ENCODE results near the gene ADGRV1.

The ADGRV1 gene

DNA sequence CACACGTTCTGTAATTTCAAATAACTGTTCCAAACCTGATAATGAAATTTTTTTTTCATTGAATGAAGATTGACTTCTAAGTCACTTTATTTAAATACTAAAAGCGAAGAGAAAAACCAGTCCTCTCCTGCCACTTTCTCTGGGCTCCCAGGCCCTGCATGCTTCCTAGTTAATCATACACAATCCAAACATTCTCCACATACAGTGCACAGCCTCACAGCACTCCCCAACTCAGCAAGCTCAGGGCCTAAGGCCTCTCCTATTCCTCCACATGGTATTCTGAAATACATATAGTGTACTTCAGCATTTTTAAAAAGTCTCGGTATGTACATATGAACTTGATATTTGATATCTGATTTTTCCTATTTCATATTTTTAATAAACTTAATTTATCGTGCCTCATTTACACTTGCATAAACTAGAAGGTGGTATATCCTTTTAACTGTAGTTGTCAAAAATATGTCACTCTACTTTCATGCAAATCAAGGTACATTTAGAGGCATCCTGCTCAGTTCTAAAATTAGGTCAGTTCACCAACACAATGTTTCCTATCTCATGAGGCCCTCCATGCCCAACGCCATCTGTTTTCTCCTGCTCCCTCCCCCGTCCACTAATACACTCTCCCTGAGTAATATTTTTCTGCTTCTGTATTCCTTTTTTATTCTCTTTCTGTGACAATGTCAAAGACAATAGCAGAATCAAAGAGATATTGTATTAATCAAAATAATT is 617.9 kb downstream of the ADGRV1 start:
- no peaks in the 10 kb centered on the region for H3K27me3 ChIP-seq (ENCODE audit: control insufficient read depth, insufficient read depth, low read length)
- no peaks in the 10 kb centered on the region for H3K36me3 ChIP-seq (ENCODE audit: control insufficient read depth, low read depth, low read length)
- H3K27ac ChIP-seq (ENCODE audit: low read length): no peak overlapping the region
- no peak overlapping the region for H3K4me3 ChIP-seq (ENCODE audit: low read length)
- H3K9ac ChIP-seq (ENCODE audit: low read length): no peak overlapping the region
- peaks cover 9% of the 10 kb centered on the region for H3K4me1 ChIP-seq (ENCODE audit: control insufficient read depth, low read depth, low read length)
- H3K9me3 ChIP-seq (ENCODE audit: control insufficient read depth, low read depth, low read length): no peaks in the 10 kb centered on the region

DNA sequence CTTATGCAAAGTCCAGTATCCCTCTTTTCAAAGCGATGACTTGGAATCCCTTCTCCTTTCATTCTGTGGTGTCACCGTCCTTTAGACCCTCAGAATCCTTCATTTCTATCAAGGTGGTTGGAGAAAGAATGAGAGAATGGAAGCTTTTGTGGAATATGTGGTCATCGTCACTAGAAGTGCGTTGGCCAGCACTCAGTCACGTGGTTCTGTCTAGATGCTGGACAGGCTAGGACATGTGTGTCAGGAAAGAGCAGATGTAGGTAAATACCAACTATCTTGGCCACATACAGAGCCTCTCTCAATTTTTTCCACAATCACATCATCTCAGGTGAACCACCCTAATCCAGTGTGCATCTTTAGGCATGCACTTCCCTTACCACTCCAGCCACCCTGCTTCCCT is 618.5 kb downstream of the ADGRV1 start:
- Histone ChIP-seq H3K27me3 (ENCODE audit: control insufficient read depth, insufficient read depth, low read length) (no peaks in the 10 kb centered on the region), H3K9me3 (ENCODE audit: control insufficient read depth, low read depth, low read length) (no peaks in the 10 kb centered on the region), H3K4me3 (ENCODE audit: low read length) (no peak overlapping the region), H3K9ac (ENCODE audit: low read length) (no peak overlapping the region), H3K4me1 (ENCODE audit: control insufficient read depth, low read depth, low read length) (peaks cover 8% of the 10 kb centered on the region), H3K36me3 (ENCODE audit: control insufficient read depth, low read depth, low read length) (no peaks in the 10 kb centered on the region), H3K27ac (ENCODE audit: low read length) (no peak overlapping the region)

DNA sequence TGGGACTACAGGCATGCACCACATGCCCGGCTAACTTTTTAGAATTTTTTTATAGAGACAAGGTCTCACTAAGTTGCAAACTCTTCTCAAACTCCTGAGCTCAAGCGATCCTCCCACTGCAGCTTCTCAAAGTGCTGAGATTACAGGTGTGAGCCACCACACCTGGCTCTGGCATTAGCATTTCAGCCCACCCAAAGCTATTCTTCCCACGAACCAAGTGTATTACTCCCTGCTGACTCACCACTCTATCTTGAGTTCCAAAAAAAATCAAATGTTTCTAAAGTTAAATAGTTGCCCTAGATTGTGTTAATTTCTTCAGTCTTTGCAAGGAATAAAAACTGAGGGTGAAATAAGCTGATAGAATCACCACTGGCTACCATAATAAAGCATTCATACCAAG is 619.0 kb downstream of the ADGRV1 start:
- Histone ChIP-seq H3K9ac (ENCODE audit: low read length) (no peak overlapping the region), H3K4me3 (ENCODE audit: low read length) (no peak overlapping the region)

DNA sequence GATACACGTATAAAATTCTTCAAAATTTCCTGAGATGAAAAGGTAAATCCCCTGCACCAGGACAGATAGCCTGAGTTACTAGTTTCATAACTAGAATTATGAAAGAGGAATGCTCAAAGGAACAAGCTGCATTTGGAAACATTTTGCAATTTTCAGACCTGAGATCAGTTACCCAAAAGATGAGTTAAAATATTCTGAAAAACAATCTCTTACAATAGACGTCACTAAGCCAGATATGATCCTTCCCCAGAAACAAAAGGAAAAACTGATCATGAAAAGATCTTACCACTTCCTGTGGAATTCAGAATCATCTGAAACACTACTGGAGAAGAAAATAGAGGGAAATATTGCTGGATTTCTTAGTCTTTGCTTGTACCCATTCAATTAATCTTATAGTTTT is 619.9 kb downstream of the ADGRV1 start:
- H3K4me3 ChIP-seq (ENCODE audit: low read length): no peak overlapping the region
- no peaks in the 10 kb centered on the region for H3K9me3 ChIP-seq (ENCODE audit: control insufficient read depth, low read depth, low read length)
- no peak overlapping the region for H3K9ac ChIP-seq (ENCODE audit: low read length)
- no peaks in the 10 kb centered on the region for H3K27me3 ChIP-seq (ENCODE audit: control insufficient read depth, insufficient read depth, low read length)
- H3K27ac ChIP-seq (ENCODE audit: low read length): no peak overlapping the region
- no peaks in the 10 kb centered on the region for H3K36me3 ChIP-seq (ENCODE audit: control insufficient read depth, low read depth, low read length)
- peaks cover 10% of the 10 kb centered on the region for H3K4me1 ChIP-seq (ENCODE audit: control insufficient read depth, low read depth, low read length)

More for the DNA sequence above, 619.0 kb downstream of the ADGRV1 start:
- Histone ChIP-seq H3K9me3 (ENCODE audit: control insufficient read depth, low read depth, low read length) (no peaks in the 10 kb centered on the region), H3K27ac (ENCODE audit: low read length) (no peak overlapping the region), H3K27me3 (ENCODE audit: control insufficient read depth, insufficient read depth, low read length) (no peaks in the 10 kb centered on the region), H3K4me1 (ENCODE audit: control insufficient read depth, low read depth, low read length) (peaks cover 8% of the 10 kb centered on the region), H3K36me3 (ENCODE audit: control insufficient read depth, low read depth, low read length) (no peaks in the 10 kb centered on the region)

DNA sequence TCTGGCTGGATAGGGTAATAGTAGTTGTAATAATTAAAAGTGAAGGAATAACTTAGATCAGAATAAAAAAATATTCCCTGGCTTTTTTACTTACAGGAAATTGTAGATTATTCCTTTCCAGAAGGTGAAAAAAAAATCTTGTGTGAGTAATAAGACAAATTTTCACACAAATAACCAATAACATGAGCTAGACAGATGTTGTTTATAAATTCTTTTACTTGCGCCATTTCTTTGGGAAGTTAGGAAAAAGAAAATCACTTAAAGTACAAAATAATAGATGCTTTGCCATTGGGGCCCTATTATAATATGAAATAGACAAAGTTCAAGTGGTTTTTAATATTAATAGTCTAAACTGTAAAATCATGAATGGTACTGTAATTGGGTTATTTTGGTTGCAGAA is 620.4 kb downstream of the ADGRV1 start:
- Histone ChIP-seq H3K27me3 (ENCODE audit: control insufficient read depth, insufficient read depth, low read length) (no peaks in the 10 kb centered on the region), H3K36me3 (ENCODE audit: control insufficient read depth, low read depth, low read length) (no peaks in the 10 kb centered on the region), H3K9me3 (ENCODE audit: control insufficient read depth, low read depth, low read length) (no peaks in the 10 kb centered on the region), H3K27ac (ENCODE audit: low read length) (no peak overlapping the region), H3K9ac (ENCODE audit: low read length) (no peak overlapping the region), H3K4me3 (ENCODE audit: low read length) (no peak overlapping the region), H3K4me1 (ENCODE audit: control insufficient read depth, low read depth, low read length) (peaks cover 15% of the 10 kb centered on the region)

DNA sequence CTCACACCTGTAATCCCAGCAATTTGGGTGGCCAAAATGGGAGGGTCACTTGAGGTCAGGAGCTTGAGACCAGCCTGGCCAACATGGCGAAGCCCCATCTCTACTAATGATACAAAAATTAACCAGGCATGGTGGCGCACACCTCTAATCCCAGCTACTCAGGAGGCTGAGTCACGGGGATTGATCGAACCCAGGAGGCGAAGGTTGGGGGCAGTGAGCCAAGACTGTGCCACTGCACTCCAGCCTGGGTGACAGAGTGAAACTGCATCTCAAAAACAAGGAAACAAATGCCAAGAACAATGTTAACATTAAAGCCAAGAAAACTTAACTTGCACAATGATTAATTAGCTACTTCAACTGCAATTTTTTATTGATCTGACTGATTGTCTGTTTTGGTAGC is 621.9 kb downstream of the ADGRV1 start:
- no peak overlapping the region for H3K9ac ChIP-seq (ENCODE audit: low read length)
- H3K4me1 ChIP-seq (ENCODE audit: control insufficient read depth, low read depth, low read length): peaks cover 20% of the 10 kb centered on the region
- H3K27me3 ChIP-seq (ENCODE audit: control insufficient read depth, insufficient read depth, low read length): no peaks in the 10 kb centered on the region
- H3K9me3 ChIP-seq (ENCODE audit: control insufficient read depth, low read depth, low read length): no peaks in the 10 kb centered on the region
- H3K4me3 ChIP-seq (ENCODE audit: low read length): no peak overlapping the region
- H3K27ac ChIP-seq (ENCODE audit: low read length): no peak overlapping the region
- no peaks in the 10 kb centered on the region for H3K36me3 ChIP-seq (ENCODE audit: control insufficient read depth, low read depth, low read length)

DNA sequence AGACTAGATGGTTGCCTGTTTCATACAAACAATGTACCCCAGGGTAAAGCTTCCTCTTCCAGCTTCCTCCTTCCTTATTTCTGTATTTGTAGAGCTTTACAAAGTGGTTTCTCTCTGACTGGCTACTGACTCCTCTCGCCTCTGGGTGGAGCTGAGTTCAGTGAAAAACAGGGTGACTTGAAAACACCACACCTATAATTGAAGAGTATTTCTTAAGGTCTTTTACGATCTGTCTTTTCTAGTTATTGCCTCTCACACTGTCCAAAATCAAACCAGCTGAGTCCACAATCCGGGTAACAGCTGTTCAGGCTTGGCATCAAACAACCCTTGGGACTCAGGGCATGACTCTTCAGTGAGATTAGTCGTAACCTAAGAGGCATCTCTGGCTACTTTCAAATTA is 624.2 kb downstream of the ADGRV1 start:
- Histone ChIP-seq H3K9me3 (ENCODE audit: control insufficient read depth, low read depth, low read length) (no peaks in the 10 kb centered on the region), H3K4me3 (ENCODE audit: low read length) (no peak overlapping the region), H3K36me3 (ENCODE audit: control insufficient read depth, low read depth, low read length) (no peaks in the 10 kb centered on the region), H3K27me3 (ENCODE audit: control insufficient read depth, insufficient read depth, low read length) (no peaks in the 10 kb centered on the region), H3K27ac (ENCODE audit: low read length) (no peak overlapping the region), H3K9ac (ENCODE audit: low read length) (no peak overlapping the region), H3K4me1 (ENCODE audit: control insufficient read depth, low read depth, low read length) (peaks cover 12% of the 10 kb centered on the region)

DNA sequence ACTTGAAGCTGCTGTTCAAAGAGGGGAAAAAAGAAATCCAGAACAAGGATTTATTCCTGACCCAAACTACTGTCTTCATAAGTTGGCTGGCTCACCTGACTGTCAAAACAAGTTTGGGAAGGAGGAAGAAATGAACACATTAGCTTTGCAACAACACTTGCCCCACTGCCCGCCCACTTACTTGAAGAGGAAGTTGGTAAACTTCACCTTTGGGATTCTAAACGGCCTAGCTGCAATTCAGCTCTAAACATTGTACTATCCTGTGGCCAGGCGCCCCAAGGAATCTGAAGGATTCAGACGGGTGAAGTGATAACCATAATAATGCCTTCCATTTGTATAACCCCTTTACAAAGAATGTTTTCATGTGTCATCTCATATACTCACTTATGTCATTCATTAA is 625.1 kb downstream of the ADGRV1 start:
- H3K4me1 ChIP-seq (ENCODE audit: control insufficient read depth, low read depth, low read length): peaks cover 12% of the 10 kb centered on the region
- no peak overlapping the region for H3K9ac ChIP-seq (ENCODE audit: low read length)
- no peaks in the 10 kb centered on the region for H3K27me3 ChIP-seq (ENCODE audit: control insufficient read depth, insufficient read depth, low read length)
- no peaks in the 10 kb centered on the region for H3K36me3 ChIP-seq (ENCODE audit: control insufficient read depth, low read depth, low read length)
- no peak overlapping the region for H3K27ac ChIP-seq (ENCODE audit: low read length)
- H3K9me3 ChIP-seq (ENCODE audit: control insufficient read depth, low read depth, low read length): no peaks in the 10 kb centered on the region
- H3K4me3 ChIP-seq (ENCODE audit: low read length): no peak overlapping the region

DNA sequence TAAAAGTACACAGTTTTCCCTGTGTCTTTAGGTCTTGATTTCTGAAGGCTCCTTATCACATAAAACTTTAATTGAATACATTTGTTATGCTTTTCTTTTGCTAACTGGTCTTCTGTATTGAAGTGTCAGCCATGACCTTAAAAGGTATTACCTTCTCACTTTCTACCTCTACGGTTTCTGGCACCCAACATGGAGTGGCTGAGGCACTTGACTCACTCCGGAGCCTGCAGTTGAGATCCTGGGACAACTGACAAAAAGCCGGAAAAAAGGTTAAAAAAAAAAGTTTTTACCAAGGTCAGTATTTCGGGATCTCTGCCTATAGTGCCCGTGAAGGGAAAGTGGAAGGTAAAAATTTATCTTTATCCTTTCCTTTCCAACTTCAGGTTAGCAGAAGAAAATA is 627.5 kb downstream of the ADGRV1 start:
- H3K4me3 ChIP-seq (ENCODE audit: low read length): no peak overlapping the region
- H3K36me3 ChIP-seq (ENCODE audit: control insufficient read depth, low read depth, low read length): no peaks in the 10 kb centered on the region
- H3K9me3 ChIP-seq (ENCODE audit: control insufficient read depth, low read depth, low read length): no peaks in the 10 kb centered on the region
- H3K27ac ChIP-seq (ENCODE audit: low read length): no peak overlapping the region
- no peaks in the 10 kb centered on the region for H3K27me3 ChIP-seq (ENCODE audit: control insufficient read depth, insufficient read depth, low read length)
- H3K9ac ChIP-seq (ENCODE audit: low read length): no peak overlapping the region
- peaks cover 12% of the 10 kb centered on the region for H3K4me1 ChIP-seq (ENCODE audit: control insufficient read depth, low read depth, low read length)

DNA sequence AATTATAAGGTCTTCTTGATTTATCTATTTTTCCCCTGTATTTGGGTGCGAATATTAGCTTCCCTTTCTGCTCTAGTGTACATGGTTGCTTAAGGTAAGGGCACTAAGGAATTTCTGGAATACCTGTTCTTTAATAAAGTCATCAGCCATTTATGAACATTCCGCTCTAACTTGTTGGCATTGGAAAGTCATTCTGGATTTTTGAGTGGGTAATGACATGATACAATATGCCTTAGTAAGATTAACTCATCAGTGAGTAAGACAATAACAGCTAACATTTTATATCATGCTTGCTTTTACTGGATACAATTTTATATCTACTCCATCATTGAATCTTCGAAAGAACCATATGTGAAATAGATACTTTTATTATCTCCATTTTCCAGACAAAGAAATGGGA is 628.4 kb downstream of the ADGRV1 start:
- no peaks in the 10 kb centered on the region for H3K36me3 ChIP-seq (ENCODE audit: control insufficient read depth, low read depth, low read length)
- no peaks in the 10 kb centered on the region for H3K27me3 ChIP-seq (ENCODE audit: control insufficient read depth, insufficient read depth, low read length)
- H3K27ac ChIP-seq (ENCODE audit: low read length): no peak overlapping the region
- no peak overlapping the region for H3K9ac ChIP-seq (ENCODE audit: low read length)
- H3K9me3 ChIP-seq (ENCODE audit: control insufficient read depth, low read depth, low read length): no peaks in the 10 kb centered on the region
- H3K4me1 ChIP-seq (ENCODE audit: control insufficient read depth, low read depth, low read length): peaks cover 12% of the 10 kb centered on the region
- H3K4me3 ChIP-seq (ENCODE audit: low read length): no peak overlapping the region

DNA sequence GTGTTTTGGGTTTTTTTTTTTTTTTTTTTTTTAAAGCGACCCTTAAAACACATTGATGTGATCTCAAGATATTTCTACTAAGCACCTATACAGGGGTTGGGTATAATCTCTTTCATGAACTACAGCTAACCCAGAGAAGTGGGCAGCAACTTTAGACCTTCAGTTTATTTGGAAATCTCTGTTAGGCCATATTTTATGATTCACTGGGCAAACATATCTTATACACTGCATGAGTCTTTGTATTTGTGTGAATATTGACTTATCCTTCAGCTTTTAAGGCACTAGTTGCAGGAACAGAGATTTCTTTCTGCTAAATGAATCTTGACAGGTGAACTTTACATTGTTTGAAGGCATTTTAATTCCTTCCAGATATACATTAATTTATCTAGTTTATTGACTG is 630.2 kb downstream of the ADGRV1 start:
- H3K36me3 ChIP-seq (ENCODE audit: control insufficient read depth, low read depth, low read length): no peaks in the 10 kb centered on the region
- no peak overlapping the region for H3K27ac ChIP-seq (ENCODE audit: low read length)
- no peaks in the 10 kb centered on the region for H3K27me3 ChIP-seq (ENCODE audit: control insufficient read depth, insufficient read depth, low read length)
- no peak overlapping the region for H3K4me3 ChIP-seq (ENCODE audit: low read length)
- no peaks in the 10 kb centered on the region for H3K9me3 ChIP-seq (ENCODE audit: control insufficient read depth, low read depth, low read length)
- no peak overlapping the region for H3K9ac ChIP-seq (ENCODE audit: low read length)
- peaks cover 8% of the 10 kb centered on the region for H3K4me1 ChIP-seq (ENCODE audit: control insufficient read depth, low read depth, low read length)

DNA sequence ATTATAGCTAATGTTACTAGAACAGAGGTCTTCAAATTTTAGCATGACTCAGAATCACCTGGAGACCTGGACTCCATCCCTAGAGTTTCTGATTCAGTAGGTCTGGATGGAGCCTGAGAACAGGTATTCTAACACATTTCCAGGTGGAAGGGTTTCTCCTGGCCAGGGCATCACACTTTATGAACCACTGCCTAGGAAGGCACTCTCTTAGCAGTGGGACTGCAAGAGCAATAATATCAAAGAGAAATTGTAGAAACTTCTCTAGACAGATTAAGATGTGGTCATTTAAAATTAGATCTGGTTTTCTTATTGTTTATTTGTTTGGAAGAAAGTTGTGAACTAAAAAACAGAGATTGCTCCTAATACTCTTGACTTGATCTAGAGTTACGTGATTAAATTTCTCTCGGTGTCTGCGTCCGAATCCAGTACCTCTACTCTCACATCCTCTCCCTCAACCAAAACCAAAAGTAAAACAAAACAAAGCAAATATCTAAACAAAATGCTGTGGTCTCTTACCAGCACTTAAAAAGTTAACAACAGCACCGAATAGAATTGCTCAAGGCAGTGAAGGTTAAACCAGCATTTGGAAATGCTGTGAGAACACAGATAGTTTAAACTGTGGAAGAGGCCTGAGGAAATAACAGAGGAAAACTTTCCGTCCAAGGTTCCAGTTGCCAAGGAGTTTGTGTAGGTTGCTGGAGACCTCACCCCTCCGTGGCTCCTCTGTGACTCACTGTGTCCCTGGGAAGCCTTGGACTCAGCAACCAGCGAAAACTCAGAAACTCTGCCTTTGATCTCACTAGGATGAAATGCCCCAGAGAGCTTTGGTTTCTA is 631.1 kb downstream of the ADGRV1 start:
- Histone ChIP-seq H3K36me3 (ENCODE audit: control insufficient read depth, low read depth, low read length) (no peaks in the 10 kb centered on the region), H3K9ac (ENCODE audit: low read length) (no peak overlapping the region), H3K27ac (ENCODE audit: low read length) (no peak overlapping the region), H3K4me3 (ENCODE audit: low read length) (no peak overlapping the region), H3K27me3 (ENCODE audit: control insufficient read depth, insufficient read depth, low read length) (no peaks in the 10 kb centered on the region), H3K9me3 (ENCODE audit: control insufficient read depth, low read depth, low read length) (no peaks in the 10 kb centered on the region), H3K4me1 (ENCODE audit: control insufficient read depth, low read depth, low read length) (no peaks in the 10 kb centered on the region)

Data from iPS-18a (cell line).